GM12878 (cell line): Measurements from ENCODE around the gene BRICD5. TPM values are rescaled to one million over a fixed set of nuclear protein-coding genes. Genes with fewer than 3 reads are reported as not detected.

Experiments
- ATAC-seq: fragments of 200-7000 bp; cut with Tn5 transposase; 3 replicates; pipeline ENCODE4 v1.9.1; 2020; ENCODE audit warnings: mild to moderate bottlenecking, moderate library complexity
- BruUV-seq: library from RNA; stranded (reverse); fragments of 400-500 nt; replicated peaks from 2 replicates; lab custom pipeline; 2021; lab: Mats Ljungman, UMichigan
- CTCF ChIA-PET: fragments of 300-600 bp; sonication (Branson Sonifier 250); formaldehyde crosslinking; extraction: SDS; loops from one replicate; lab custom pipeline; 2021; ENCODE audit warnings: inconsistent platforms; lab: Yijun Ruan, JAX
- POLR2A ChIA-PET: fragments of 350-600 bp; formaldehyde crosslinking; extraction: SDS; loops from one replicate; lab custom pipeline; 2021; ENCODE audit warnings: inconsistent platforms; lab: Charles Lee
- RAD21 ChIA-PET: fragments of 300-600 bp; sonication (Branson Sonifier 250); formaldehyde crosslinking; loops from one replicate; lab custom pipeline; 2023; ENCODE audit warnings: antibody characterized with exemption; ENCODE audit not compliant: unreplicated experiment; lab: Charles Lee
- SMC1A ChIA-PET: fragments of 300-600 bp; sonication (Branson Sonifier 250); formaldehyde crosslinking; loops from one replicate; lab custom pipeline; 2023; ENCODE audit not compliant: unreplicated experiment, uncharacterized antibody; lab: Charles Lee
- DNase-seq: peaks from one replicate; pipeline ENCODE4 v3.0.0-alpha.2; 2011; ENCODE audit warnings: low read depth, low spot score
- FAIRE-seq: peaks from 3 replicates; lab custom pipeline; 2011; peaks lifted over from hg19 to GRCh38; lab: Jason Lieb, UNC
- H2AFZ ChIP-seq: 2 replicates; pipeline ENCODE4 v1.6.0; 2011; ENCODE audit warnings: low read depth, low read length, control low read depth; ENCODE audit not compliant: control insufficient read depth
- H3K27ac ChIP-seq: 2 replicates; pipeline ENCODE4 v1.5.1; 2011; ENCODE audit warnings: control low read depth; ENCODE audit not compliant: control insufficient read depth, insufficient read depth
- H3K27me3 ChIP-seq, 2 experiments: replicated peaks in 1 of 2; 2 replicates each; pipeline versions ENCODE4 v1.6.0 to v1.6.1; 2011; ENCODE audit warnings: low read length in 1 of 2; ENCODE audit not compliant: control insufficient read depth in 2 of 2, insufficient read depth in 2 of 2
- H3K36me3 ChIP-seq, 2 experiments: 2 replicates each; pipeline ENCODE4 v1.5.1; 2011; ENCODE audit warnings: low read length in 1 of 2; ENCODE audit not compliant: control insufficient read depth in 2 of 2, insufficient read depth in 2 of 2
- H3K4me1 ChIP-seq: 2 replicates; pipeline ENCODE4 v1.6.1; 2011; ENCODE audit warnings: mild to moderate bottlenecking, low read length, moderate library complexity, mixed read lengths; ENCODE audit not compliant: control insufficient read depth, insufficient read depth
- H3K4me2 ChIP-seq: 2 replicates; pipeline ENCODE4 v1.6.0; 2011; ENCODE audit warnings: control low read depth; ENCODE audit not compliant: control insufficient read depth, insufficient read depth
- H3K4me3 ChIP-seq: fragments of 200-600 bp; sonication (generic); 2 replicates; pipeline ENCODE4 v1.5.1; 2016
- H3K79me2 ChIP-seq: 2 replicates; pipeline ENCODE4 v1.6.0; 2011; ENCODE audit warnings: low read length; ENCODE audit not compliant: control insufficient read depth, insufficient read depth
- H3K9ac ChIP-seq: 2 replicates; pipeline ENCODE4 v1.8.0; 2011; ENCODE audit warnings: low read length, control low read depth, mixed read lengths; ENCODE audit not compliant: control insufficient read depth, insufficient read depth
- H3K9me3 ChIP-seq: replicated peaks from 3 replicates; pipeline ENCODE4 v1.5.1; 2011; ENCODE audit warnings: mild to moderate bottlenecking, low read length; ENCODE audit not compliant: control insufficient read depth, insufficient read depth
- H4K20me1 ChIP-seq: 2 replicates; pipeline ENCODE4 v1.6.0; 2011; ENCODE audit not compliant: control insufficient read depth, insufficient read depth
- CBX3 ChIP-seq: fragments of 200-600 bp; sonication (generic); IDR thresholded peaks from 2 replicates; pipeline ENCODE4 v1.6.1; 2016; ENCODE audit warnings: low read depth, borderline replicate concordance
- EED ChIP-seq: sonication (generic); IDR thresholded peaks from 2 replicates; pipeline ENCODE4 v1.6.1; 2016; ENCODE audit warnings: antibody characterized with exemption, low read depth
- NFXL1 ChIP-seq: fragments of 450-650 bp; IDR thresholded peaks from 2 replicates; pipeline ENCODE4 v1.6.1; 2017; ENCODE audit warnings: antibody characterized with exemption, mild to moderate bottlenecking, borderline replicate concordance
- POLR2A ChIP-seq: IDR thresholded peaks from 2 replicates; pipeline ENCODE4 v1.6.1; 2011; ENCODE audit warnings: low read depth, mild to moderate bottlenecking, low read length
- RCOR1 ChIP-seq: conservative IDR thresholded peaks from 2 replicates; pipeline ENCODE4 v1.6.1; 2012; ENCODE audit warnings: low read depth, low read length, improper control_type of control experiment
- SMAD1 ChIP-seq: fragments of 450-650 bp; IDR thresholded peaks from 2 replicates; pipeline ENCODE4 v1.6.1; 2018; ENCODE audit warnings: mild to moderate bottlenecking, low read depth; ENCODE audit not compliant: partially characterized antibody
- SMARCA5 ChIP-seq: fragments of 450-650 bp; IDR thresholded peaks from 2 replicates; pipeline ENCODE4 v1.6.1; 2017; ENCODE audit warnings: mild to moderate bottlenecking
- SP1 ChIP-seq: IDR thresholded peaks from one replicate; pipeline ENCODE4 v1.6.1; 2011; ENCODE audit warnings: low read depth, low read length
- WGBS: methylation state at CpG from one replicate; pipeline ENCODE4 v1.1.6; 2016; ENCODE audit warnings: low lambda C conversion rate; ENCODE audit not compliant: insufficient replicate concordance, insufficient coverage; ENCODE audit errors: missing lambda C conversion rate; 5-methylcytosine and 5-hydroxymethylcytosine counted together
- in situ Hi-C: fragments of 300-500 bp; cut with MboI; formaldehyde crosslinking; loops from 9 replicates; pipeline ENCODE4 v1.14.3; 2018; ENCODE audit warnings: mixed read lengths
- intact Hi-C: fragments of 100-400 bp; cut with micrococcal nuclease; formaldehyde crosslinking; loops from one replicate; pipeline ENCODE4 v1.14.2; 2022; ENCODE audit not compliant: unreplicated experiment
- polyA plus RNA-seq, 11 experiments: library from polyadenylated mRNA; depleted of rRNA in 4 of 11; unstranded in 6 of 11; stranded (reverse) in 5 of 11; fragments of >200 nt; fragmentation: Nextera tagmentation in 4 of 11; fragmentation: Illumina TruSeq in 1 of 11; extraction: Ambion mirVana in 4 of 11; extraction: Trizol in 1 of 11; gene quantifications; 1 replicate in 1 of 11; 2 replicates in 10 of 11; pipeline versions ENCODE4 v1.2.1 to v1.2.3, GENCODE V29; 2011 to 2016; ENCODE audit warnings: inconsistent platforms in 2 of 11, missing spikeins in 2 of 11, low read depth in 1 of 11
- total RNA-seq, 4 experiments: library from RNA; depleted of rRNA in 3 of 4; stranded (reverse); fragments of >200 nt in 3 of 4; fragmentation: Illumina TruSeq in 1 of 4; extraction: Trizol in 1 of 4; gene quantifications; 2 replicates each; pipeline versions ENCODE4 v1.2.1 to v1.2.3, GENCODE V29; 2013 to 2021
- TF ChIP-seq, protein P1 (sequence below): fragments of 450-650 bp; IDR thresholded peaks from 2 replicates; pipeline ENCODE4 v1.6.1; 2017; ENCODE audit warnings: mild to moderate bottlenecking

The BRICD5 gene
- total and polyA plus RNA-seq, 10 of the 15 experiments (the other 5 are each of a cell fraction or from before 2014, with no cell fraction given): 0.58 to 11.6 (median 1.5) TPM; not detected in 1

DNA sequence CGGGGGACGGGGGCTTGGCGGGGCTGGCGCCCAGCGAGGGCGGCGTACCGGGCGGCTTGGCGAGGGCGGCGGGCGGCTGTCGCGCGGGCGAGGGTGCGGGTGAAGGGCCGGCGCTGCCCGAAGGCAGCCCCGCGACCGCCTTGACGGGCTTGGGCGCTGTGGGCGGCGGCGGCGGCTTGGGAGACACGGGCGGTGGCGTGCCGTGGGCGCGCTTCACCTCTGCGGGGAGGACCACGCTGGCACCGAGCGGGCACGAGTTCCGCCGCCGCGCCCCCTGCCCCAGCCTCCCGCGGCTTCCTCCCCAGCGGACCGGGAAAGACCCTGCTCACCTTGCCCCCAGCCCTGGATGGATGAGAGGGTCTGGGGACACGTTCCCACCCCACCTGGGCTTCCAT is 31.6 kb downstream of the BRICD5 start:
- H3K4me1 ChIP-seq: no peaks in the 10 kb centered on the region
- no peaks in the 10 kb centered on the region for H3K79me2 ChIP-seq
- H4K20me1 ChIP-seq: no peaks in the 10 kb centered on the region
- in situ Hi-C loops: no loop called here
- ChIA-PET RAD21 (no interaction called here), CTCF (no interaction called here), SMC1A (no interaction called here), POLR2A (no interaction called here)
- ATAC-seq (no peak), DNase-seq (no peak), FAIRE-seq (no peak)
- BruUV-seq: no TSS peak
- H3K36me3 ChIP-seq: peaks cover 6 to 7% of the 10 kb centered on the region in 2 experiments; a peak in 3 of 4 replicates
- H2AFZ ChIP-seq: no peak overlapping the region
- 97% methylated on average over 26 of the region's 50 CpGs for WGBS
- no peak for TF ChIP-seq SMAD1
- no peak for TF ChIP-seq NFXL1
- TF ChIP-seq RCOR1: no peak
- TF ChIP-seq POLR2A: peak; percentile 41; the same call in 1 of the 2 replicates
- no peak for TF ChIP-seq SMARCA5
- no peak for TF ChIP-seq EED
- no peak overlapping the region for H3K27ac ChIP-seq
- no peaks in the 10 kb centered on the region; a peak in 1 of 4 replicates for H3K27me3 ChIP-seq
- no peak overlapping the region for H3K4me2 ChIP-seq
- no peaks in the 10 kb centered on the region for H3K9me3 ChIP-seq
- intact Hi-C loops: no loop called here
- no peak overlapping the region for H3K9ac ChIP-seq
- no peak overlapping the region for H3K4me3 ChIP-seq

DNA sequence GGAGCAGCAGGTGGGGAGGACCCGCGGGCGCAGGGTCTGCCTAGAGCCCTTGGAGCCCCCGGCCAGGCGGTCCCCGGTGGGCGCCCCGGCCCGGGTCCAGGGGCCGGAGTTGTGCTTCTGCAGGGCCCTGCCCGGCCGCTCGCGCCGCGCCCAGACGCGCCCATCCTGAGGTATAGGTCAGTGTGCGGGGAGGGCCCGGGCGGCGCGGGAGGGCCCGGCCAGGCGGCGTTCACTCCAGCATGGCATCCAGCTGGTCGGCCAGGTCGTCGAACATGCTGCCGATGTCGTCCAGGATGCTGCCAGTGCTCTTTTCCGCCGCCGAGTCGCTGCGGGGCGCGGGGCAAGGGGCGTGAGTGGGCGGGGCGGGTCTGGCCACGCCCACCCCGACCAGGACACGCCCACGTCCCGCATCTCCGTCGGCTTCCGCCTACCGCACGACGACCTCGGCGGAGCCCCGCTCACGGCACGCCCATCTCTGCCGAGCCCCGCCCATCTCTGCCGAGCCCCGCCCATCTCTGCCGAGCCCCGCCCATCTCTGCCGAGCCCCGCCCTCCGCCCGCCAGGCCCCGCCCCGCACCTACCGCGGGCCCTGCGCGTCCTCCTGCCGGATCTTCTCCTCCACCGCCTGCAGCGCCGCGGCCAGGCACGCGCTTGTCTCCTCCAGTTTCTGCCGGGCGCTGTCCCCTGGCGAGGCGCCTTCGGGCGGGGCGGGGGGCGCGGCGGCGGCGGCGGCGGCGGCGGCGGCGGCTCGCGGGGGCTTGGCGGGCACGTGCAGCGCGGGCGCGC is 32.1 kb downstream of the BRICD5 start:
- WGBS: 99% methylated on average over 23 of the region's 106 CpGs
- no peak overlapping the region for H3K4me2 ChIP-seq
- no peak for FAIRE-seq
- H3K36me3 ChIP-seq: peaks cover 6 to 7% of the 10 kb centered on the region in 2 experiments; a peak in 3 of 4 replicates
- no peaks in the 10 kb centered on the region for H3K4me1 ChIP-seq
- no peaks in the 10 kb centered on the region for H3K79me2 ChIP-seq
- H2AFZ ChIP-seq: no peak overlapping the region
- intact Hi-C loops (no loop called here), in situ Hi-C loops (no loop called here)
- TF ChIP-seq POLR2A (peak; percentile 25; the same call in 1 of the 2 replicates), CBX3 (no peak), SP1 (peak; percentile 44)
- TF ChIP-seq, protein P1, sequence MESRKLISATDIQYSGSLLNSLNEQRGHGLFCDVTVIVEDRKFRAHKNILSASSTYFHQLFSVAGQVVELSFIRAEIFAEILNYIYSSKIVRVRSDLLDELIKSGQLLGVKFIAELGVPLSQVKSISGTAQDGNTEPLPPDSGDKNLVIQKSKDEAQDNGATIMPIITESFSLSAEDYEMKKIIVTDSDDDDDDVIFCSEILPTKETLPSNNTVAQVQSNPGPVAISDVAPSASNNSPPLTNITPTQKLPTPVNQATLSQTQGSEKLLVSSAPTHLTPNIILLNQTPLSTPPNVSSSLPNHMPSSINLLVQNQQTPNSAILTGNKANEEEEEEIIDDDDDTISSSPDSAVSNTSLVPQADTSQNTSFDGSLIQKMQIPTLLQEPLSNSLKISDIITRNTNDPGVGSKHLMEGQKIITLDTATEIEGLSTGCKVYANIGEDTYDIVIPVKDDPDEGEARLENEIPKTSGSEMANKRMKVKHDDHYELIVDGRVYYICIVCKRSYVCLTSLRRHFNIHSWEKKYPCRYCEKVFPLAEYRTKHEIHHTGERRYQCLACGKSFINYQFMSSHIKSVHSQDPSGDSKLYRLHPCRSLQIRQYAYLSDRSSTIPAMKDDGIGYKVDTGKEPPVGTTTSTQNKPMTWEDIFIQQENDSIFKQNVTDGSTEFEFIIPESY: 0 out of 2 replicates have a peak, but pooled peaks have one; percentile 9
- ChIA-PET RAD21 (no interaction called here), CTCF (no interaction called here), SMC1A (no interaction called here), POLR2A (no interaction called here)
- H3K27ac ChIP-seq: no peak overlapping the region
- DNase-seq: no peak
- ATAC-seq: no peak; the same call in 2 of the 3 replicates
- H3K27me3 ChIP-seq: no peaks in the 10 kb centered on the region; a peak in 1 of 4 replicates
- no TSS peak for BruUV-seq
- no peaks in the 10 kb centered on the region for H3K9me3 ChIP-seq
- no peaks in the 10 kb centered on the region for H4K20me1 ChIP-seq
- no peak overlapping the region for H3K4me3 ChIP-seq
- H3K9ac ChIP-seq: no peak overlapping the region
